Smooth muscle cell of trachea (primary cell): ENCODE results near the gene HOXD11. TPM values are rescaled to one million over a fixed set of nuclear protein-coding genes. Genes with fewer than 3 reads are reported as not detected.

ENCODE experiments used
- total RNA-seq: library from RNA; depleted of rRNA; stranded (reverse); fragments of >200 nt; gene quantifications from 2 replicates; pipeline ENCODE4 v1.2.1, GENCODE V29; 2014

HOXD11 gene
- not detected in 2 replicates for total RNA-seq

DNA sequence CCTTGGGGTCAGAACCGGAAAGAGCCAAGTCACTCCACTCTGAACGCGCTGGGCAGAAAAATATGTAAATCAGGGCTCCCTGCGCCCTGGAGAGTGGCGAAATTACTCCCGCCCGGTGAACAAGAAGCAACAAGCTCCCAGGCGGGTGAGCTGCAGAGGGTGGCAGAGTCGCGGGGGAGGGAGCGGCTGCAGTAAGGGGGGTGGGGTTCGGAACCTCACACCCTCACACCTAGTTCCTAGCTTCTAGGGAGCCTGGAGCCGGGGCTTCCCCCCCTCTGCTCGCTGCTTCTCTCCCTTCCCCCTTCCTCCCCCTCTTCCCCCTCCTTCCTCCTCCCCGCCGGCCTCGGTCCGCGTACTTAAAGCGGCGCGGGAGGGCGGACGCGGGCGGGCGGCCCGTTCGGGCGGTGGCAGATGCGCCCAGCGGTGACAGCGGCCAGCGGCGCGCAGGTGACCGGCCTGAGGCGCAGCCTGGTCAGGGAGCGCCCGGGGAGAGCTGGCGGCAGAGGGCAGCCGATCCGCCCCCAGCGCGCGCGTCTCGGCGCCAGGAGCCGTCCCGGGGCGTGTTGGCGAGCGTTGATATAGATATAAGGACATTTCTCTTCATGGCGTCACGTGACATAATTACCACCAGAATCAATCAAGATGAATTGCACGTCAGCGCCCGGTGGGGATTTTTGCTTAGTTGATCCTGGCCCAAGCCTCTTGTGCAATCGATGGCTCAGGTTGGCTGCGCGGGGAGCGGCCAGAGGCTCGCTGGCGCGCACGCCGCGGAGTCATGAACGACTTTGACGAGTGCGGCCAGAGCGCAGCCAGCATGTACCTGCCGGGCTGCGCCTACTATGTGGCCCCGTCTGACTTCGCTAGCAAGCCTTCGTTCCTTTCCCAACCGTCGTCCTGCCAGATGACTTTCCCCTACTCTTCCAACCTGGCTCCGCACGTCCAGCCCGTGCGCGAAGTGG lies at the start of gene HOXD11:
TSS of gene HOXD11 (plus strand) at position 700 of the 959 bp plus-strand sequence. CDS start at position 776, 76 bp downstream.

DNA sequence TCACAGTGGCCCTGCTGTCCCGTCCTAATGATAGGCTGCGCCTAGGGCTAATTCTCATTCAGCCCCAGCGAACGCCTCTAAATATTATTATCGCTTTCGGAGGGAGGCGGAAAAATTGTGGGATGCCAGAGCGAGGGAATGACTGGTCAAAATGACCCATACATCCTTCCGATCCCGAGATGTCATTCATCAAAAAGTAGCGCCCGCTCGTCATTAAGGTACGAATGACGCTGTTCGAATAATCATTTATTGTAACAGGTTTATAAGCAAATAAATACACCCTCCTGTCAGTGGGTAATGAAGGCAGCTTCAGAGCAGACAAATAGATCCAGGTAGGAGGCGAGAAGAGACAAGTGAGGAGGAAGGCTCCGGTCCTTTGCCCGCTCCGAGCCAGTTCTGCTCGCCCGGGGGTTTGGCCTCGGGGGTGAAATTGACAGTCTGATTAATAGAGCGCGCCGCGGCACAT lies 23.3 kb upstream of the HOXD11 start, which contains the start of gene EVX2:
TSS of gene EVX2 (minus strand) at position 167 of the 466 bp plus-strand sequence. CDS start 186 bp downstream, outside the sequence.

DNA sequence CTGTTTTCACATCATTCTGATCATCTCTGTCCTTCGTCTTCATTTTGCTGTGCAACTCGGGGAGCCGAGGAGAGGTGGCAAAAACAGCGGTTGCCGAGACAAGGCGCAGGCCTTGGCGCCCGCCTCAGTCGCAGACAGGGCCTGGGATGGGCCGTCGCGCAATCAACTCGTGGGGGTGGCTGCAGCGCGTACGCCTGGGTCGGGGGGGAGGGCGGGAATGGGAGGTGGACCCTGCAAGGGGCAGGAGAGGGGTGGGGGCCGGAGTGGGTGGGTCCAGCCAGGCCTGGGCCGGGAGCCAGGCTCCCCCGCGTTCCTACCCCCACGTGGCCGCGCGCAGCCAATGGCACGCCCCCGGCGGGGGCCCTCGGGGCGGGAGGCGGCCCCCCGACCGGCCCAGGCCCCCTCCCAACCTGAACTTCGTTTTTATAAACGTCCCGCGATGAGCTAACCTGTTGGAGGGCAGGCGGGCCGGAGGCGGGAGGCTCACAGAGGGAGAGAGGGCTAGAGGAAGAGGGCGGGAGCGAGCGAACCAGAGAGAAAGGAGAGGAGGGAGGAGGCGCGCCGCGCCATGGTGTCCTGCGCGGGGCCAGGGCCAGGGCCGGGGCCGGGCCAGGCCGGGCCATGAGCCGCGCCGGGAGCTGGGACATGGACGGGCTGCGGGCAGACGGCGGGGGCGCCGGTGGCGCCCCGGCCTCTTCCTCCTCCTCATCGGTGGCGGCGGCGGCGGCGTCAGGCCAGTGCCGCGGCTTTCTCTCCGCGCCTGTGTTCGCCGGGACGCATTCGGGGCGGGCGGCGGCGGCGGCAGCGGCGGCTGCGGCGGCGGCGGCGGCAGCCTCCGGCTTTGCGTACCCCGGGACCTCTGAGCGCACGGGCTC lies 14.6 kb upstream of the HOXD11 start, which contains the start of gene HOXD13:
TSS of gene HOXD13 (plus strand) at position 452 of the 875 bp plus-strand sequence. CDS start at position 622, 170 bp downstream.

DNA sequence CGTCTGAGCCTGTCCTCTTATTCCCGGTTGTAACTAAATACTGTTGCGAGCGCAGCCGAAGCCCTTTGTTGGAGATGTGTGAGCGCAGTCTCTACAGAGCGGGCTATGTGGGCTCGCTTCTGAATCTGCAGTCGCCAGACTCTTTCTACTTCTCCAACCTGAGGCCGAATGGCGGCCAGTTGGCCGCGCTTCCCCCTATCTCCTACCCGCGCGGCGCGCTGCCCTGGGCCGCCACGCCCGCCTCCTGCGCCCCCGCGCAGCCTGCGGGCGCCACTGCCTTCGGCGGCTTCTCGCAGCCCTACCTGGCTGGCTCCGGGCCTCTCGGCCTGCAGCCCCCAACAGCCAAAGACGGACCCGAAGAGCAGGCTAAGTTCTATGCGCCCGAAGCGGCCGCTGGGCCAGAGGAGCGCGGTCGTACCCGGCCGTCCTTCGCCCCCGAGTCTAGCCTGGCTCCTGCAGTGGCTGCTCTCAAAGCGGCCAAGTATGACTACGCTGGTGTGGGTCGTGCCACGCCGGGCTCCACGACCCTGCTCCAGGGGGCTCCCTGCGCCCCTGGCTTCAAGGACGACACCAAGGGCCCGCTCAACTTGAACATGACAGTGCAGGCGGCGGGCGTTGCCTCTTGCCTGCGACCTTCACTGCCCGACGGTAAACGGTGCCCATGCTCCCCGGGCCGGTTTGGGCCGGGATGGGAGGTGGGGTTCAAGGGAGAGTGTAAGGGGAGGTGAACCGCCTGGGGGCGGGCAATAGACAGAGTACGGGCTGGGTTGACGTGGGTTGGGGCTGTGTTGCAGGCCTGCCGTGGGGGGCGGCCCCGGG lies 7.1 kb upstream of the HOXD11 start, which contains the start of gene HOXD12:
TSS of gene HOXD12 (plus strand) at position 68 of the 819 bp plus-strand sequence. CDS start at position 75, 7 bp downstream.

DNA sequence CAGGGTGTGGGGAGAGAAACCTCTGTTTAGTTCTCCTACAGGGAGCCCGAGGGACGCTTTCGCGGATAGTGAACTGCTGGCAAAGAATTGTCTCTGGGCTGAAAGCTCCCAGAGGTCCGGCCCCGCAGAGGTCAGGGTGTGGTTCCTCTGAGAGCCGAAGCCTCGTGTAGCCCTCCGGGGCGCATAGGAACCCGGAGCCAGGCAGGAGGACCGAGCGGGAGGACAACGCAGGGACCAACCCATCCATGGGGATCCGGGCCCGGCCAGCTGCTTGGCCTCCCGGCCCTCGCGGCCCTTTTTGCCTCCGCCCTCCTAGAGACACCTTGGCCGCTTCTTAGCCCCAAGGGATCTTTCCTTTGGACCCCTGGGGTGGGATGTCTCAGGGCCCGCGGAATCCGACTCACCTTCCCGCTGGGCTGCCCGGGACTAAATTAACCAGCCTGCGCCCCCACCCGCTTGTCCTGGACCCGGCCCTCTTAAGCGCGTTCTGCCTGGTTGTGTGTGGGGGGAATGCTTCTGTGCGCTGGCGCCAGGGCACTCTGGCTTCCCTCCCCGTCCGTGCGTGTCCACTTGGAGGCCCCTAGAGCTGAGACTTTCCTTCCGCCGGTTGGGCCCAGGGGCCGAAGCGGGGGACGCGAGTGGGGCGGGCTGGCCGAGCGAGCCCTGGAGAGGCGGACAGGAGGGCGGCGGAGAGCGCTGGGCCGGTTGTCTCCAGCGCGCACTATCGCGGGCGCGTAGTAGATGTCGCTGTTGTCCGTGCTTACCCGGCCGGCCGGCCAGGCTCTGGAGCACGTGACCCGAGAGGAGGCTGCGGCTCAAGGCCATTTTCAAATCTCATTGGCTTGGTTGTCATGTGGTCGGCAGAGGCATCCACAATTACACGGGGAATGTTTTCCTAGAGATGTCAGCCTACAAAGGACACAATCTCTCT lies 9.1 kb downstream of the HOXD11 start, which contains the start of gene HOXD10:
TSS of gene HOXD10 (plus strand) at position 896 of the 931 bp plus-strand sequence. CDS start 56 bp downstream, outside the sequence.

DNA sequence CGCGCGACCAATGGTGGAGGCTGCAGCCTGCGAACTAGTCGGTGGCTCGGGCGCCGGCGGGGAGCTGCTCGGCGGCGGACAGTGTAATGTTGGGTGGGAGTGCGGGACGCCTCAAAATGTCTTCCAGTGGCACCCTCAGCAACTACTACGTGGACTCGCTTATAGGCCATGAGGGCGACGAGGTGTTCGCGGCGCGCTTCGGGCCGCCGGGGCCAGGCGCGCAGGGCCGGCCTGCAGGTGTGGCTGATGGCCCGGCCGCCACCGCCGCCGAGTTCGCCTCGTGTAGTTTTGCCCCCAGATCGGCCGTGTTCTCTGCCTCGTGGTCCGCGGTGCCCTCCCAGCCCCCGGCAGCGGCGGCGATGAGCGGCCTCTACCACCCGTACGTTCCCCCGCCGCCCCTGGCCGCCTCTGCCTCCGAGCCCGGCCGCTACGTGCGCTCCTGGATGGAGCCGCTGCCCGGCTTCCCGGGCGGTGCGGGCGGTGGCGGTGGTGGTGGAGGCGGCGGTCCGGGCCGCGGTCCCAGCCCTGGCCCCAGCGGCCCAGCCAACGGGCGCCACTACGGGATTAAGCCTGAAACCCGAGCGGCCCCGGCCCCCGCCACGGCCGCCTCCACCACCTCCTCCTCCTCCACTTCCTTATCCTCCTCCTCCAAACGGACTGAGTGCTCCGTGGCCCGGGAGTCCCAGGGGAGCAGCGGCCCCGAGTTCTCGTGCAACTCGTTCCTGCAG lies 15.8 kb downstream of the HOXD11 start, which contains the start of gene HOXD9:
TSS of gene HOXD9 (plus strand) at position 37 of the 728 bp plus-strand sequence. CDS start at position 87, 50 bp downstream.

DNA sequence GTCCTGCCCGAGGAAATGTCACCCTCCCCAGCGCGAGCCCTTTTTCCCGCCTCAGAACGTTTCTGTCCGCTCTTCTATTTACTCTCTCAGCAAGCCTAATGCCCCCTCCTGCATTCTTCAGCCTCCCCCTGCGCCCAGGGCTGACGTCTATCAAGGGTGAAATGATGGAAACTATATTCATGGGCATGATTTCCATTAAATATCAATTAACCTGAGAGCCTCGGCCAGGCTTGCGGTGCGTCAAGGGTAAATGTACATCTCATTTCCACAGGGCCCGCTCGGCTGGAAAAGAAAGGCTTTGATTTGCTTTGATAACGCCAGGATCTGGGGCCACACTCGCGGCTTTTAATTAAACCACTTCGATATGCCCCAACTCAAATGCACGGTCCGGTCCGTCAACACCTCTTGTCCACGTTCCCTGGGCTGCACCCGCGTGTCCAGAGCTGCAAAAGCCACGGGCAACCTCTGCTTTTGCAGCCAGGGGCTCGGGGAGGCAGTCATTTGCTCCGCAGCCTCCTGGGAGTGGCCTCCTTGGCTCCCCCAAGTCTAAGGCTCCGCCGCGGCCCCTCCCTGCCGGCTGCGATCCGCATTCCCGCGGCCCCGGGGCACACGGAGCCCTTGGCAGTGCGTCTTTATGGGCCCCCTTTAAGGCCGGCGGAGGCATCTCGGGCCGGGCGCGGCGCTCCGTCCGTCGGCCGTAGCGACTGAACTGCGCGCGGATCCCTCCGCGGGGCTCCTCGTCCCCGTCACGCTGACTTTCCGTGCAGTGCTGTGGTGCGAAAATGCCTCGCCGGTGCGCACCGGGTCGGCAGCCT lies 22.1 kb downstream of the HOXD11 start, which contains the start of gene HOXD8:
TSS of gene HOXD8 (plus strand) at position 724 of the 815 bp plus-strand sequence. CDS start 662 bp downstream, outside the sequence.

DNA sequence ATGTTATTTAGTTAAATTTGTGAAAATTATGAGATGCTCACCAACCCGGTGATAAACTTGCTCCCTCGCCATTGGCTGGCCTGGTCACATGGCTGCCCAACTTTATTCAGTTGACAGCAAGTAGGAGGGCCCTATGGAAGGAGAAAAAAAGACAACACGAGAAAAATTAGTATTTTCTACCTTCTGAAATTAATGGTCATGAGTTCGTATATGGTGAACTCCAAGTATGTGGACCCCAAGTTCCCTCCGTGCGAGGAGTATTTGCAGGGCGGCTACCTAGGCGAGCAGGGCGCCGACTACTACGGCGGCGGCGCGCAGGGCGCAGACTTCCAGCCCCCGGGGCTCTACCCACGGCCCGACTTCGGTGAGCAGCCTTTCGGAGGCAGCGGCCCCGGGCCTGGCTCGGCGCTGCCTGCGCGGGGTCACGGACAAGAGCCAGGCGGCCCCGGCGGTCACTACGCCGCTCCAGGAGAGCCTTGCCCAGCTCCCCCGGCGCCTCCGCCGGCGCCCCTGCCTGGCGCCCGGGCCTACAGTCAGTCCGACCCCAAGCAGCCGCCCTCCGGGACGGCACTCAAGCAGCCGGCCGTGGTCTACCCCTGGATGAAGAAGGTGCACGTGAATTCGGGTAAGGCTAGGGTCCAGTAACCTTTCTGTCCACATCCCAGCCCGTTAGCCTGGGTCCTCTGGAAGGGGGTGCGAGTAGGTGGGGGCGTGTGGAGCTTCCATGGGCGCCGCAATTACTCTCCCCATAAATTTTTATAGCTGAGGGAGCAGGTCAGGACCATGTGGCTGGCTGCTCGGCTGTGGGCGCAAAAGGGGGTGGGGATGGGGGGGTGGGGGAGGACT lies 44.6 kb downstream of the HOXD11 start, which contains the start of gene HOXD4:
TSS of gene HOXD4 (plus strand) at position 109 of the 846 bp plus-strand sequence. CDS start at position 193, 84 bp downstream.

DNA sequence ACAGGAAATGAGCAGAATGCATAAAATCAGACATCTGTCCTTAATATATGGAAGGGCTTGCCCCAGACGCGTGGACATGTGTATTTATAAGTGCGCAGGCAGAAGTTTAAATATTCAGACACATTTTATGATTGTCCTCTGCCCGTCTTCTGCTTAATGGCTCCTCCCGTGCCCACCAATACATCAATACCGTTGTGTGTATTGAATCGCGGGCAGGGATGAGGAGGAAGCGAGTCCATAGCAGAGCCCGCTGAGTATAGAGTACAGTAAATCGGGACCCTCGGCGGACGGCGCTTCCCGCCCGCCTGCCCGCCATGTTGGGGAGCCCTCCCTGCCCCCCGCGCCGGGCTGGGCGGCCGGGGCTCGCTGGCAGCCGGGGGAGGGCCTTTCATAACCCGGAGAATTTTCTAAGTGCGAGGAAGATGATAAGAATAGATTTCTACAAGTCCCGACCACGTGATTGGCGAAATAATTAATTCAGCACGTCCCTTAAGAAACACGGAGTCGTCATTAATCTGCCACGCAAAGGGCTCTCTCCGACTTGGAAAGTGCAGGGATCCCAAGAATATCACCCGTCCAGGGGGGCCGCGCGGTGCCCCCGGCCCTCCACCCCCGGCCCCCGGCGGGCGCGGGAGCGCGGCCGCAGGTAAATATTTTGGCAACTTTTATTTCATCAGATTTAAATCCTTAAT lies 49.9 kb downstream of the HOXD11 start, which contains the start of gene HOXD3:
TSS of gene HOXD3 (plus strand) at position 501 of the 692 bp plus-strand sequence. CDS start 11,808 bp downstream, outside the sequence.

Other genes starting within 250 kb of the HOXD11 start
- 42.7 and 45.1 TPM in 2 replicates for gene LNPK, start 105.0 kb upstream of the HOXD11 start, total RNA-seq
- gene EVX2, start 23.3 kb upstream of the HOXD11 start, total RNA-seq: not detected in 2 replicates
- gene HOXD13, start 14.6 kb upstream of the HOXD11 start, total RNA-seq: not detected in 2 replicates
- not detected in 2 replicates for gene HOXD12, start 7.5 kb upstream of the HOXD11 start, total RNA-seq
- not detected in 2 replicates for gene HOXD10, start 9.5 kb downstream of the HOXD11 start, total RNA-seq
- 0.17 TPM in 1 of 2 replicates, not detected in the other for gene HOXD9, start 15.4 kb downstream of the HOXD11 start, total RNA-seq
- gene HOXD8, start 22.4 kb downstream of the HOXD11 start, total RNA-seq: 0.33 and 0.44 TPM in 2 replicates
- gene HOXD4, start 44.3 kb downstream of the HOXD11 start, total RNA-seq: not detected in 2 replicates
- 0.29 TPM in 1 of 2 replicates, not detected in the other for gene HOXD3, start 50.0 kb downstream of the HOXD11 start, total RNA-seq
- gene HOXD1, start 81.4 kb downstream of the HOXD11 start, total RNA-seq: not detected in 2 replicates
- 20.8 and 21.5 TPM in 2 replicates for gene MTX2, start 162.2 kb downstream of the HOXD11 start, total RNA-seq